Temporal lobe (tissue), 2 donors: ENCODE results near the gene SIL1. TPM values are rescaled to one million over a fixed set of nuclear protein-coding genes. Genes with fewer than 3 reads are reported as not detected.

Source experiments
- small RNA-seq: library from RNA; depleted of rRNA; stranded (forward); fragments of <200 nt; gene quantifications from one replicate; pipeline ENCODE3, GENCODE V24; 2014; ENCODE audit warnings: low replicate concordance
- total RNA-seq: library from RNA; depleted of rRNA; stranded (reverse); fragments of >200 nt; gene quantifications from one replicate; pipeline ENCODE4 v1.2.3, GENCODE V29; 2014

SIL1 gene
- total RNA-seq, 1 donor from 2014 or later: 9.1 TPM

Small RNAs within 50 kb of the gene (small RNA-seq; reads per million reads assigned to genes)
- gene RNU6-572P: not detected

Other genes starting within 250 kb of the SIL1 start
- 631 TPM for gene MATR3, start 95.4 kb upstream of the SIL1 start, total RNA-seq
- gene PAIP2, start 143.5 kb upstream of the SIL1 start, total RNA-seq: 85.6 TPM
- gene SLC23A1, start 184.9 kb upstream of the SIL1 start, total RNA-seq: not detected
- not detected for gene MZB1, start 191.5 kb upstream of the SIL1 start, total RNA-seq
- gene PROB1, start 196.7 kb upstream of the SIL1 start, total RNA-seq: 0.49 TPM
- gene SPATA24, start 205.7 kb upstream of the SIL1 start, total RNA-seq: 3.7 TPM
- 45.2 TPM for gene DNAJC18, start 241.2 kb upstream of the SIL1 start, total RNA-seq